Astrocyte of the spinal cord (primary cell): ENCODE results near the gene EGFL8.

Experiments used
- DNase-seq: peaks from one replicate; pipeline ENCODE4 v3.0.0; 2011; ENCODE audit warnings: low read depth, low spot score
- H3K4me3 ChIP-seq: 2 replicates; pipeline ENCODE4 v1.5.1; 2011; ENCODE audit warnings: low read depth, mild to moderate bottlenecking, low read length, moderate library complexity
- CTCF ChIP-seq: IDR thresholded peaks from 2 replicates; pipeline ENCODE4 v1.5.1; 2012; ENCODE audit warnings: low read depth, mild to moderate bottlenecking, low read length, inconsistent platforms
- in situ Hi-C: cut with HindIII; loops from 2 replicates; pipeline ENCODE4 v1.10.0; 2017; ENCODE audit warnings: low sequenced_read_pairs

Gene EGFL8

GRCh38 chr6:32129297-32130088 is 34.9 kb upstream of the EGFL8 start:
- in situ Hi-C loops = no loop called here
- DNase-seq = no peak
- peak overlapping the region; percentile 69 for H3K4me3 ChIP-seq
- no peak for TF ChIP-seq CTCF

- TF ChIP-seq CTCF = no peak
- in situ Hi-C loops = no loop called here
- no peak overlapping the region for H3K4me3 ChIP-seq
- no peak for DNase-seq
These were observed 32.9 kb upstream of the EGFL8 start for GRCh38 chr6:32131439-32131948.

GRCh38 chr6:32132110-32132509 is 32.3 kb upstream of the EGFL8 start:
- no peak for DNase-seq
- in situ Hi-C loops = no loop called here
- no peak overlapping the region for H3K4me3 ChIP-seq
- TF ChIP-seq CTCF = no peak

- no peak for TF ChIP-seq CTCF
- H3K4me3 ChIP-seq = no peak overlapping the region
- in situ Hi-C loops = no loop called here
- DNase-seq = no peak
These were observed 30.6 kb upstream of the EGFL8 start for GRCh38 chr6:32133786-32134185.

GRCh38 chr6:32137454-32137853 is 26.9 kb upstream of the EGFL8 start:
- in situ Hi-C loops = no loop called here
- no peak overlapping the region for H3K4me3 ChIP-seq
- TF ChIP-seq CTCF = no peak
- DNase-seq = no peak

GRCh38 chr6:32139590-32139989 is 24.8 kb upstream of the EGFL8 start:
- H3K4me3 ChIP-seq = no peak overlapping the region
- in situ Hi-C loops = no loop called here
- no peak for TF ChIP-seq CTCF
- DNase-seq = no peak
